Prostate gland (tissue), 2 donors: ENCODE results near the gene GUCY1B1.

ENCODE experiments used
- POLR2A ChIP-seq: fragments of 450-650 bp; IDR thresholded peaks from one replicate; pipeline ENCODE4 v1.6.1; 2016; ENCODE audit warnings: antibody characterized with exemption, mild to moderate bottlenecking
- POLR2AphosphoS5 ChIP-seq: sonication (generic); formaldehyde crosslinking; IDR thresholded peaks from one replicate; pipeline ENCODE4 v1.6.1; 2017; ENCODE audit warnings: antibody characterized with exemption
- TF ChIP-seq, protein P1 (sequence below), 4 experiments: fragments of 200-600 bp in 2 of 4; fragments of 450-650 bp in 2 of 4; sonication (generic) in 2 of 4; IDR thresholded peaks; 1 replicate in 3 of 4; 2 replicates in 1 of 4; pipeline ENCODE4 v1.5.1; 2016 to 2019; ENCODE audit warnings: antibody characterized with exemption in 4 of 4, mild to moderate bottlenecking in 2 of 4, moderate library complexity in 2 of 4

DNA sequence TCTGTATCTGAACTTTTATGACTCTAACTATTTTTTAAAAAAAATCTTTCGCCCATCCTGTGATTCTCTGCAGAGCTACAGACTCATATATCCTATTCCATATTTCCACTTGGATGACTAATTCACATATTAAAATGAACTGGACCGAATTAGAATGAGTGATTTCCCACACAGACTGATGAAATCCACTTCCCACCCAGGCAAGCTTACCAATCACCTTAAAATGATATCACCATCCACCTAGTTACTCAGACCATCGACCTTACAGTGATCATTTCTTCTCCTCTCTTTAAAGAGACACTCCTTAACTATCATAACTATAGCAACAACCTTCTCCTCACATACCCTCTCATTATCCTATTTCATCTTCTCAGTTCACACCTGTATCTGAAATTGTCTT, 34.1 kb upstream of the GUCY1B1 start:
- TF ChIP-seq, protein P1, sequence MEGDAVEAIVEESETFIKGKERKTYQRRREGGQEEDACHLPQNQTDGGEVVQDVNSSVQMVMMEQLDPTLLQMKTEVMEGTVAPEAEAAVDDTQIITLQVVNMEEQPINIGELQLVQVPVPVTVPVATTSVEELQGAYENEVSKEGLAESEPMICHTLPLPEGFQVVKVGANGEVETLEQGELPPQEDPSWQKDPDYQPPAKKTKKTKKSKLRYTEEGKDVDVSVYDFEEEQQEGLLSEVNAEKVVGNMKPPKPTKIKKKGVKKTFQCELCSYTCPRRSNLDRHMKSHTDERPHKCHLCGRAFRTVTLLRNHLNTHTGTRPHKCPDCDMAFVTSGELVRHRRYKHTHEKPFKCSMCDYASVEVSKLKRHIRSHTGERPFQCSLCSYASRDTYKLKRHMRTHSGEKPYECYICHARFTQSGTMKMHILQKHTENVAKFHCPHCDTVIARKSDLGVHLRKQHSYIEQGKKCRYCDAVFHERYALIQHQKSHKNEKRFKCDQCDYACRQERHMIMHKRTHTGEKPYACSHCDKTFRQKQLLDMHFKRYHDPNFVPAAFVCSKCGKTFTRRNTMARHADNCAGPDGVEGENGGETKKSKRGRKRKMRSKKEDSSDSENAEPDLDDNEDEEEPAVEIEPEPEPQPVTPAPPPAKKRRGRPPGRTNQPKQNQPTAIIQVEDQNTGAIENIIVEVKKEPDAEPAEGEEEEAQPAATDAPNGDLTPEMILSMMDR (IDR thresholded peaks at IDR 0.05) = no peak
- no peak for TF ChIP-seq POLR2A
- no peak for TF ChIP-seq POLR2AphosphoS5
